ENCODE measurements around the gene PPFIA2.

PPFIA2 gene

GRCh38 chr12:81502912-81503695, 256.0 kb downstream of the PPFIA2 start:
- TF ChIP-seq CTCF (conservative IDR thresholded peaks at IDR 0.05; ENCODE audit: low read depth, low read length) = no peak
- peak; percentile 97 for DNase-seq (ENCODE audit: low read depth)
- no peak overlapping the region for H3K4me3 ChIP-seq (ENCODE audit: low read depth, low read length)

GRCh38 chr12:81500788-81501187, 258.4 kb downstream of the PPFIA2 start:
- DNase-seq (ENCODE audit: low read depth) = no peak
- TF ChIP-seq CTCF (conservative IDR thresholded peaks at IDR 0.05; ENCODE audit: low read depth, low read length) = no peak
- H3K4me3 ChIP-seq (ENCODE audit: low read depth, low read length) = no peak overlapping the region

- TF ChIP-seq CTCF (conservative IDR thresholded peaks at IDR 0.05; ENCODE audit: low read depth, low read length) = no peak
- no peak for DNase-seq (ENCODE audit: low read depth)
- H3K4me3 ChIP-seq (ENCODE audit: low read depth, low read length) = no peak overlapping the region
Measured at GRCh38 chr12:81499809-81500208, 259.3 kb downstream of the PPFIA2 start.

GRCh38 chr12:81492131-81492720, 266.9 kb downstream of the PPFIA2 start:
- H3K4me3 ChIP-seq (ENCODE audit: low read depth, low read length) = no peak overlapping the region
- TF ChIP-seq CTCF (conservative IDR thresholded peaks at IDR 0.05; ENCODE audit: low read depth, low read length) = no peak
- DNase-seq (ENCODE audit: low read depth) = peak; percentile 55

- DNase-seq (ENCODE audit: low read depth) = no peak
- H3K4me3 ChIP-seq (ENCODE audit: low read depth, low read length) = no peak overlapping the region
- no peak for TF ChIP-seq CTCF (conservative IDR thresholded peaks at IDR 0.05; ENCODE audit: low read depth, low read length)
Measured at GRCh38 chr12:81472934-81473333, 286.2 kb downstream of the PPFIA2 start.

- TF ChIP-seq CTCF (conservative IDR thresholded peaks at IDR 0.05; ENCODE audit: low read depth, low read length) = no peak
- DNase-seq (ENCODE audit: low read depth) = no peak
- H3K4me3 ChIP-seq (ENCODE audit: low read depth, low read length) = no peak overlapping the region
Measured at GRCh38 chr12:81470923-81471322, 288.2 kb downstream of the PPFIA2 start.

- DNase-seq (ENCODE audit: low read depth) = peak; percentile 50
- H3K4me3 ChIP-seq (ENCODE audit: low read depth, low read length) = no peak overlapping the region
- no peak for TF ChIP-seq CTCF (conservative IDR thresholded peaks at IDR 0.05; ENCODE audit: low read depth, low read length)
Measured at GRCh38 chr12:81468206-81468605, 290.9 kb downstream of the PPFIA2 start.

All from choroid plexus epithelial cell (primary cell).